B cell (primary cell): Measurements from ENCODE around the gene CARMIL1. TPM values are rescaled to one million over a fixed set of nuclear protein-coding genes. Genes with fewer than 3 reads are reported as not detected.

Source experiments
- ATAC-seq: fragments of 200-7000 bp; cut with Tn5 transposase; one replicate; pipeline ENCODE4 v1.10.0; 2021; ENCODE audit warnings: low read depth, mild to moderate bottlenecking, moderate number of reproducible peaks, moderate library complexity
- CTCF ChIA-PET: fragments of 350-600 bp; sonication (Branson Sonifier 250); formaldehyde crosslinking; loops from one replicate; lab custom pipeline; 2021; ENCODE audit warnings: antibody characterized with exemption, inconsistent platforms; lab: Charles Lee
- POLR2A ChIA-PET: fragments of 350-600 bp; sonication (Branson Sonifier 250); formaldehyde crosslinking; loops from one replicate; lab custom pipeline; 2021; ENCODE audit warnings: antibody characterized with exemption; lab: Charles Lee
- DNase-seq: peaks from one replicate; pipeline ENCODE4 v3.0.0; 2013
- H2AFZ ChIP-seq: 2 replicates; pipeline ENCODE4 v1.6.1; 2012; ENCODE audit warnings: mild to moderate bottlenecking, low read depth, low read length; ENCODE audit not compliant: insufficient read depth, poor library complexity, severe bottlenecking
- H3K27ac ChIP-seq, 2 donors: 1 replicate in 1 of 2; 2 replicates in 1 of 2; pipeline ENCODE4 v1.5.1; 2012 to 2013; ENCODE audit warnings: low read length in 2 of 2, mild to moderate bottlenecking in 2 of 2, moderate library complexity in 1 of 2
- H3K27me3 ChIP-seq, 4 experiments: fragments of 200-600 bp in 1 of 4; sonication (generic) in 1 of 4; replicated peaks in 1 of 4; 1 replicate in 2 of 4; 2 replicates in 2 of 4; pipeline versions ENCODE4 v1.6.1 to v1.7.0; 2013 to 2016; ENCODE audit warnings: low read length in 3 of 4, mild to moderate bottlenecking in 2 of 4, mixed read lengths in 1 of 4, moderate library complexity in 1 of 4; ENCODE audit not compliant: insufficient read depth in 4 of 4, control insufficient read depth in 3 of 4; ENCODE audit errors: control extremely low read depth in 1 of 4
- H3K36me3 ChIP-seq, 2 experiments: replicated peaks in 1 of 2; 1 replicate in 1 of 2; 2 replicates in 1 of 2; pipeline versions ENCODE4 v1.6.1 to v1.7.1; 2013; ENCODE audit warnings: low read length in 1 of 2; ENCODE audit not compliant: insufficient read depth in 2 of 2, control insufficient read depth in 1 of 2; ENCODE audit errors: control extremely low read depth in 1 of 2, extremely low read depth in 1 of 2
- H3K4me1 ChIP-seq, 2 donors: fragments of 200-600 bp in 1 of 2; sonication (generic) in 1 of 2; 1 replicate in 1 of 2; 2 replicates in 1 of 2; pipeline versions ENCODE4 v1.5.1 to v1.6.1; 2013 to 2017; ENCODE audit warnings: low read length in 2 of 2; ENCODE audit not compliant: control insufficient read depth in 2 of 2, insufficient read depth in 2 of 2
- H3K4me2 ChIP-seq: replicated peaks from 2 replicates; pipeline ENCODE3; 2012; ENCODE audit warnings: mild to moderate bottlenecking, low read depth, low read length; ENCODE audit not compliant: poor library complexity, severe bottlenecking
- H3K4me3 ChIP-seq, 5 experiments: fragments of 200-600 bp in 1 of 5; sonication (generic) in 1 of 5; 1 replicate in 3 of 5; 2 replicates in 2 of 5; pipeline versions ENCODE4 v1.5.1 to v1.7.0; 2011 to 2016; ENCODE audit warnings: low read length in 4 of 5, mild to moderate bottlenecking in 4 of 5, low read depth in 2 of 5, control low read depth in 1 of 5, moderate library complexity in 1 of 5; ENCODE audit not compliant: insufficient read depth in 1 of 5; ENCODE audit errors: control extremely low read depth in 1 of 5, extremely low read depth in 1 of 5
- H3K79me2 ChIP-seq: fragments of 200-600 bp; sonication (generic); one replicate; pipeline ENCODE4 v1.6.0; 2016; ENCODE audit warnings: low read length; ENCODE audit not compliant: control insufficient read depth, insufficient read depth
- H3K9ac ChIP-seq: fragments of 200-600 bp; sonication (generic); 2 replicates; pipeline ENCODE4 v1.6.1; 2017; ENCODE audit warnings: mild to moderate bottlenecking, low read length, moderate library complexity
- H3K9me3 ChIP-seq, 3 donors: one replicate each; pipeline versions ENCODE4 v1.6.1 to v1.7.1; 2013; ENCODE audit warnings: low read length in 2 of 3; ENCODE audit not compliant: control insufficient read depth in 2 of 3, insufficient read depth in 1 of 3; ENCODE audit errors: control extremely low read depth in 1 of 3
- H4K20me1 ChIP-seq: 2 replicates; pipeline ENCODE4 v1.6.0; 2012; ENCODE audit warnings: mild to moderate bottlenecking, low read length; ENCODE audit not compliant: insufficient read depth, control insufficient read depth, poor library complexity, severe bottlenecking
- H3K27ac Mint-ChIP-seq: one replicate; pipeline ENCODE4 v1.8.0; 2021; ENCODE audit warnings: mixed read lengths
- H3K27me3 Mint-ChIP-seq: one replicate; pipeline ENCODE4 v1.8.0; 2021; ENCODE audit warnings: mixed read lengths
- H3K4me1 Mint-ChIP-seq: one replicate; pipeline ENCODE4 v1.8.0; 2021; ENCODE audit warnings: mixed read lengths
- H3K4me3 Mint-ChIP-seq: one replicate; pipeline ENCODE4 v1.8.0; 2021; ENCODE audit warnings: mixed read lengths
- H3K9me3 Mint-ChIP-seq: one replicate; pipeline ENCODE4 v1.8.0; 2022; ENCODE audit warnings: mixed read lengths; ENCODE audit not compliant: insufficient read depth
- CTCF ChIP-seq: fragments of 200-600 bp; IDR thresholded peaks from one replicate; pipeline ENCODE4 v1.8.0; 2022; ENCODE audit warnings: antibody characterized with exemption, mild to moderate bottlenecking
- EZH2 ChIP-seq: IDR thresholded peaks from 2 replicates; pipeline ENCODE4 v1.6.1; 2012; ENCODE audit warnings: borderline replicate concordance, low read depth, mild to moderate bottlenecking, moderate library complexity, low read length; ENCODE audit not compliant: insufficient read depth, poor library complexity, severe bottlenecking
- WGBS: methylation state at CpG from one replicate; pipeline ENCODE4 v1.1.5; 2013; ENCODE audit warnings: missing lambda C conversion rate; ENCODE audit not compliant: insufficient coverage; 5-methylcytosine and 5-hydroxymethylcytosine counted together
- intact Hi-C: fragments of 100-400 bp; cut with micrococcal nuclease; formaldehyde crosslinking; loops from one replicate; pipeline ENCODE4 v1.10.0; 2022
- polyA plus RNA-seq: library from polyadenylated mRNA; depleted of rRNA; stranded (reverse); fragments of >200 nt; gene quantifications from 2 replicates; pipeline ENCODE4 v1.2.3, GENCODE V29; 2012
- total RNA-seq, 2 donors: library from RNA; stranded (reverse); fragments of 120-200 nt in 1 of 2; gene quantifications; 1 replicate in 1 of 2; 2 replicates in 1 of 2; pipeline versions ENCODE4 v1.2.3 to v1.2.4, GENCODE V29; 2013 to 2022

The CARMIL1 gene
- total and polyA plus RNA-seq, 2 donors (not counting 1 experiment from before 2014, with no cell fraction given), result 7.5 to 11.0 TPM

GRCh38 chr6:25629198-25629576 is 350.0 kb downstream of the CARMIL1 start:
- Histone ChIP-seq H3K4me1 (no peaks in the 10 kb centered on the region), H4K20me1 (no peaks in the 10 kb centered on the region), H3K27ac (no peak overlapping the region), H3K27me3 (peaks cover 0 to 23% (median 4%) of the 10 kb centered on the region in 4 experiments), H2AFZ (no peak overlapping the region), H3K9me3 (no peaks in the 10 kb centered on the region), H3K4me3 (no peak overlapping the region), H3K79me2 (no peaks in the 10 kb centered on the region), H3K36me3 (no peaks in the 10 kb centered on the region), H3K9ac (no peak overlapping the region), H3K4me2 (no peak overlapping the region)
- ChIA-PET CTCF (no interaction called here), POLR2A (no interaction called here)
- Mint-ChIP-seq H3K27ac (no peak overlapping the region), H3K4me1 (no peaks in the 10 kb centered on the region), H3K9me3 (no peaks in the 10 kb centered on the region), H3K4me3 (no peak overlapping the region), H3K27me3 (peaks cover 42% of the 10 kb centered on the region)
- ATAC-seq, result no peak
- TF ChIP-seq CTCF, result no peak
- TF ChIP-seq EZH2, result no peak
- WGBS, result 84% methylated on average over 4 of the region's 4 CpGs
- intact Hi-C loops, result no loop called here
- DNase-seq, result no peak

- peaks cover 0 to 25% (median 6%) of the 10 kb centered on the region in 4 experiments for H3K27me3 ChIP-seq
- H3K27me3 Mint-ChIP-seq, result peaks cover 48% of the 10 kb centered on the region
- H4K20me1 ChIP-seq, result no peaks in the 10 kb centered on the region
- H3K4me2 ChIP-seq, result no peak overlapping the region
- H3K36me3 ChIP-seq, result no peaks in the 10 kb centered on the region
- H3K9me3 Mint-ChIP-seq, result no peaks in the 10 kb centered on the region
- no peak overlapping the region for H3K27ac ChIP-seq
- no peak for TF ChIP-seq CTCF
- no peak for TF ChIP-seq EZH2
- ChIA-PET POLR2A (no interaction called here), CTCF (no interaction called here)
- H3K9me3 ChIP-seq, result no peaks in the 10 kb centered on the region
- H3K4me1 ChIP-seq, result no peaks in the 10 kb centered on the region
- no peaks in the 10 kb centered on the region for H3K4me1 Mint-ChIP-seq
- H3K79me2 ChIP-seq, result no peaks in the 10 kb centered on the region
- DNase-seq (no peak), ATAC-seq (no peak)
- no peak overlapping the region for H2AFZ ChIP-seq
- no peak overlapping the region for H3K4me3 Mint-ChIP-seq
- WGBS, result no CpG with 5 or more reads among the region's 4 CpGs
- no peak overlapping the region for H3K9ac ChIP-seq
- intact Hi-C loops, result no loop called here
- H3K27ac Mint-ChIP-seq, result no peak overlapping the region
- H3K4me3 ChIP-seq, result no peak overlapping the region
Measured at GRCh38 chr6:25630508-25631278, 351.5 kb downstream of the CARMIL1 start.
